ENCODE results near the gene LINGO3.
"Not testable (repeated sequence)": the region's sequence is repeated elsewhere in the genome, so short reads cannot be mapped to it uniquely, and the experiment has no call there.

LINGO3 gene

DNA sequence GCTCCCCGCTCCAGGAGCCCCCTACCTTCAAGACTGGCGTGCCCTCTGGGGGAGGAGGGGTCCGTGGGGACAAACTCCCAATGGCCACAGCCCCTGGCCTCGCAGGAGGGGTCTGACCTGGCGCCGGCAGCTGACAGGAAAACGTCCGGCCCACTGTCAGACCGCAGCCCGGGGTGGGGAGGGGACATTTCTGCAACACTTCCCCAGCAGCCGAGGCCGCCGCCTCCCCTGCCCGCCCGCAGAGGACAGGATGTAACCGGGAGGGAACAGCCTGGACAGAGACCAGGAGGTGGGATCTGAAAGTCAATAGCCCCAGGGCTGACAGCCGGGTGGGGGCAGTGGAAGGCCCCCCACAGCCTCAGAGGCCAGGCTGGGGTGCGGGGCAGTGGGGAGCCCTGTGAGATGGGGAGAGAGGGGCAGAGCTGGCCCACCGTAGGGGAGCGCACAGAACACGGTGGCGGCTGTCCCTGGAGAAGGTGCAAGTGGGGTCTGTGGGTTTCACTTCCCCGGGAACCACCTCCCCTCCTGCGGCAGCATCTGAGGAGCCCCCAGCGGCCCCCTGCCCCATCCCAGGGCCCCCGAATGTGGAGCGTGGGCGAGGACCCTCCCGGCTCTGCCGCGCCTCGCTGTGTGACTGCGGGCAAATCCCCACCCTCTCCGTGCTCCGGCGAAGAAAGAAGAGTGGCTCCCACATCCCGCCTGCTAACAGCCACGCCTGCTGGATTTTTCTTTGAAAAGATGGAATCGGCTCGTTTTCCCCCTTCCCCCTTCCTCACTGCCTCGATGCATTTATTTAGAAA, 25.7 kb downstream of the LINGO3 start, which contains the start of gene PEAK3:
Gene PEAK3, minus strand, starts transcription at position 114 of the 800 bp plus-strand sequence. CDS start 1,244 bp downstream, outside the sequence.
- H3K9ac ChIP-seq (ENCODE audit: low read depth in 1 of 2, low read length in 2 of 2) = peak within 1 kb of the TSS in 1 of 2 donors; percentile 18
- peak within 1 kb of the TSS; percentile 32 for H3K27ac ChIP-seq (ENCODE audit: low read depth, low read length)
- H3K4me1 ChIP-seq (ENCODE audit: control insufficient read depth in 1 of 2, insufficient read depth in 2 of 2, low read length in 2 of 2) = no peaks in the 10 kb centered on the region
- peak within 1 kb of the TSS; percentile 50 to 56 for H3K4me3 ChIP-seq (ENCODE audit: low read depth in 1 of 2, low read length in 2 of 2)
- no peaks in the 10 kb centered on the region for H3K9me3 ChIP-seq (ENCODE audit: control insufficient read depth in 1 of 2, low read length in 2 of 2)
- no peaks in the 10 kb centered on the region for H3K36me3 ChIP-seq (ENCODE audit: control insufficient read depth in 1 of 2, insufficient read depth in 2 of 2, low read length in 2 of 2)
- peaks cover 0 to 9% of the 10 kb centered on the region in 2 donors for H3K27me3 ChIP-seq (ENCODE audit: control insufficient read depth in 1 of 2, insufficient read depth in 2 of 2, low read length in 2 of 2)

DNA sequence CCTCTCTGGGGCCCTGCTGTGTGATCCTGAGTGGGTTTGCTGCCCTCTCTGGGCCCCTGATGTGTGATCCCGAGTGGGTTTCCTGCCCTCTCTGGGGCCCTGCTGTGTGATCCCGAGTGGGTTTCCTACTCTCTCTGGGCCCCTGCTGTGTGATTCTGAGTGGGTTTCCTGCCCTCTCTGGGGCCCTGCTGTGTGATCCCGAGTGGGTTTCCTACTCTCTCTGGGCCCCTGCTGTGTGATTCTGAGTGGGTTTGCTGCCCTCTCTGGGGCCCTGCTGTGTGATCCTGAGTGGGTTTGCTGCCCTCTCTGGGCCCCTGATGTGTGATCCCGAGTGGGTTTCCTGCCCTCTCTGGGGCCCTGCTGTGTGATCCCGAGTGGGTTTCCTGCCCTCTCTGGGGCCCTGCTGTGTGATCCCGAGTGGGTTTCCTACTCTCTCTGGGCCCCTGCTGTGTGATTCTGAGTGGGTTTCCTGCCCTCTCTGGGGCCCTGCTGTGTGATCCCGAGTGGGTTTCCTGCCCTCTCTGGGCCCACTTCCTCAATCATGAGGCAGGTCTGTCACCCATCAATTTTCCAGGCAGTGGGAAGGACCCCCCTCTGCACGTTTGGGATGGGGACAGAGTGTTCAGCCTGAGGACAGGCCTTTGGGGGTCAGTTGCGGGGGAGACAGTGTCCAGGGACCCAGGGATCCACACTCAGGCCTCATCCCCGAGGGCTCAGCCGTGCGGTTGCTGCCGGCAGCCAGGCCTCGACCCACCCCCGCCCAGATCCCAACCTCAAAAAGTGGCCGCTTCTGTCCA, 26.5 kb downstream of the LINGO3 start:
- H3K27me3 ChIP-seq (ENCODE audit: control insufficient read depth in 1 of 2, insufficient read depth in 2 of 2, low read length in 2 of 2); H3K4me1 ChIP-seq (ENCODE audit: control insufficient read depth in 1 of 2, insufficient read depth in 2 of 2, low read length in 2 of 2); H3K36me3 ChIP-seq (ENCODE audit: control insufficient read depth in 1 of 2, insufficient read depth in 2 of 2, low read length in 2 of 2); H3K9me3 ChIP-seq (ENCODE audit: control insufficient read depth in 1 of 2, low read length in 2 of 2): not testable (repeated sequence)
- Histone ChIP-seq H3K4me3 (ENCODE audit: low read depth in 1 of 2, low read length in 2 of 2) (peak overlapping the region; percentile 50 to 56), H3K27ac (ENCODE audit: low read depth, low read length) (peak overlapping the region; percentile 32), H3K9ac (ENCODE audit: low read depth in 1 of 2, low read length in 2 of 2) (peak overlapping the region in 1 of 2 donors; percentile 18)

DNA sequence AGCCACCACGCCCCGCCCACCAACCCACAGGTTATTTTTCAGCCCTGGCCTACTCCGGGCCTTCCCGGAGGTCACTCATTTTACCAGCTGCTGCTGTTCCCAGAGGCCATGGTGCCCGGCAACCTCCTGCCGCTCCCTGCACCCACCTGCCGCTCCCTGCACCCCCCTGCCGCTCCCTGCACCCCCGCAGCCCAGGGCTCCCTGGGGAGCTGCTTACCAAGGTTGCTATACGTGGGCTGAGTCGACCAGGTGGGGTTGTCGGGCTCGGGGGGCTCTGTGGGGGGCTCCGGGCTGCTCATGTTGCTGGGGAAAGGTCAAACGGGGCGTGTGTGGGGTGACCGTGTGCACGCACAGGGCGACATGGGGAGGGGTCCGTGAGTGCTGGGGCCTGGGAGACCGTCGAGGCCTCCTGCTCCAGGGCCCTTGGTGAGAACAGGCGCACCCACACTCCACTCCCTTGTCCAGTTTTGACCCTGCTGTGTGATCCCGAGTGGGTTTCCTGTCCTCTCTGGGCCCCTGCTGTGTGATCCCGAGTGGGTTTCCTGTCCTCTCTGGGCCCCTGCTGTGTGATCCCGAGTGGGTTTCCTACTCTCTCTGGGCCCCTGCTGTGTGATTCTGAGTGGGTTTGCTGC, 27.2 kb downstream of the LINGO3 start:
- H3K27me3 ChIP-seq (ENCODE audit: control insufficient read depth in 1 of 2, insufficient read depth in 2 of 2, low read length in 2 of 2) = peaks cover 0 to 7% of the 10 kb centered on the region in 2 donors
- no peak overlapping the region for H3K4me3 ChIP-seq (ENCODE audit: low read depth in 1 of 2, low read length in 2 of 2)
- H3K4me1 ChIP-seq (ENCODE audit: control insufficient read depth in 1 of 2, insufficient read depth in 2 of 2, low read length in 2 of 2) = peaks cover 5 to 6% of the 10 kb centered on the region in 2 donors
- H3K9me3 ChIP-seq (ENCODE audit: control insufficient read depth in 1 of 2, low read length in 2 of 2) = no peaks in the 10 kb centered on the region
- no peaks in the 10 kb centered on the region for H3K36me3 ChIP-seq (ENCODE audit: control insufficient read depth in 1 of 2, insufficient read depth in 2 of 2, low read length in 2 of 2)
- no peak overlapping the region for H3K27ac ChIP-seq (ENCODE audit: low read depth, low read length)
- no peak overlapping the region for H3K9ac ChIP-seq (ENCODE audit: low read depth in 1 of 2, low read length in 2 of 2)

DNA sequence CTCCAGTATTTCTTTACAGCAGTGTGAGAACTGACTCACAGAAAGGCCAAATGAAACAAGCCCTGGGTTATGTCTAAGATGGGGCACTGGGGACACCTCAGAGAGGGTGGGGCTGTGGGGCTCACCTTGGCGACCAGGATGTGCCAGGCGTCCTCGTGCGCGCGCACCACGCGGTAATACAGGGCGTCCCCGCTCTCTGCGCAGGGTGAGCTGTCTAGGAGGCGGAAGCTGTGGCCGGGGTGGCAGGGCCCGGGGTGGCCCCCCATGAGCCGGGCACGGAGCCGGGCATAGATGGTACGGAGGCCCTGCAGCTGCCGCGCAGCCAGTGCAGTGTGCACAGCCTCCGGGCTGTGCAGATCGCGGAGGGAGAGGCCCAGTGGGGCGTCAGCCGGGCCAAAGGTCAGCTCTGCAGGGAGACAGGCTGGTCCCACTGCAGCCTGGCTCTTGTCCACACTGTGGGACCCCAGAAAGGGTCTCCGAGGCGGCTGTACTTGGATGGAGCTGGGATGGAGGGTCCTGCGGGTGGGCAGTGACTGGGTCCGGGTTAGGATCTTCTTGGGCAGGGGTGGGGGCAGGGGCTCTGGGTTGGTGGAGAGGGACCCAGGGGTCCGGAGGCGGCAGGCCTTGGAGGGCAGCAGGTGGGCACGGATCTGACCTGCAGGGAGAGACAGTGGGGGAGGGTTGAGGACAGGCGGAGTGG, 29.3 kb downstream of the LINGO3 start:
- no peak overlapping the region for H3K27ac ChIP-seq (ENCODE audit: low read depth, low read length)
- peaks cover 0 to 4% of the 10 kb centered on the region in 2 donors for H3K36me3 ChIP-seq (ENCODE audit: control insufficient read depth in 1 of 2, insufficient read depth in 2 of 2, low read length in 2 of 2)
- no peak overlapping the region for H3K9ac ChIP-seq (ENCODE audit: low read depth in 1 of 2, low read length in 2 of 2)
- no peaks in the 10 kb centered on the region for H3K9me3 ChIP-seq (ENCODE audit: control insufficient read depth in 1 of 2, low read length in 2 of 2)
- peak overlapping the region; percentile 8 to 43 for H3K4me3 ChIP-seq (ENCODE audit: low read depth in 1 of 2, low read length in 2 of 2)
- peaks cover 20 to 21% of the 10 kb centered on the region in 2 donors for H3K4me1 ChIP-seq (ENCODE audit: control insufficient read depth in 1 of 2, insufficient read depth in 2 of 2, low read length in 2 of 2)
- H3K27me3 ChIP-seq (ENCODE audit: control insufficient read depth in 1 of 2, insufficient read depth in 2 of 2, low read length in 2 of 2) = peaks cover 0 to 3% of the 10 kb centered on the region in 2 donors

DNA sequence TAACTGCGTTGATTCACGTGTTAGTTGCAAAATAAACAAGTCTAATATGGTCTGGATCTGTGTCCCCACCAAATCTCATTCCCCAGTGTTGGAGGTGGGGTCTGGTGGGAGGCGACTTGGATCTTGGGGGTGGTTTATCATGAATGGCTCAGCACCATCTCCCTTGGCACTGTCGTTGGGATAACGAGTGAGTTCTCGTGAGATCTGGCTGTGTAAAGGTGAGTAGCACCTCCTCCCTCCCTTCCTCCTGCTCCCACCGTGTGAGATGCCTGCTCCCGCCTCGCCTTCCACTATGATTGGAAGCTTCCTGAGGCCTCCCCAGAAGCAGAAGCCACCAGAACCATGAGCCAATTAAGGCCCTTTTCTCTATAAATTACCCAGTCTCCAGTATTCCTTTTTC, 30.8 kb downstream of the LINGO3 start:
- H3K9me3 ChIP-seq (ENCODE audit: control insufficient read depth in 1 of 2, low read length in 2 of 2) = no peaks in the 10 kb centered on the region
- H3K27ac ChIP-seq (ENCODE audit: low read depth, low read length) = no peak overlapping the region
- peaks cover 28 to 32% of the 10 kb centered on the region in 2 donors for H3K4me1 ChIP-seq (ENCODE audit: control insufficient read depth in 1 of 2, insufficient read depth in 2 of 2, low read length in 2 of 2)

DNA sequence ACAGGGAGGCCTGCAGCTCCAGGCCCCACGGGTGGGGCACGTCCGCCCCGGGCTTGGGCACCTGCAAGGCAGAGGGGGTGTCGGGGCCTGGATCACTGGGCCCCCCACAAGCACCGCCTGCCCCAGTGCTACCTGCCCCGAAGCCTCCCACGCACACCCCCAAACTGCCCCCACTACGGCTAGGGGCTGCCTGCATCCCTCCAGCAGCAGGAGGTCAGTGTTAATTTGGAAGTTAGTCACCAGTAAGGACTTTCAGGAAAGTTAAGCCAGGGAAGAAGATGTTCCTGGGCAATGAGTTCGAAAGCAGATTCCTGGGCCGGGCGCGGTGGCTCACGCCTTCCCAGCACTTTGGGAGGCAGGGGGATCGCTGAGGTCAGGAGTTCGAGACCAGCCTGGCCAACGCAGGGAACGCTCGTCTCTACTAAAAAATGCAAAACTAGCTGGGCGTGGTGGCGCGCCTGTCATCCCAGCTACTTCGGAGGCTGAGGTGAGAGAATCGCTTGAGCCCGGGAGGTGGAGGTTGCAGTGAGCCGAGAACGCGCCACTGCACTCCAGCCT, 31.4 kb downstream of the LINGO3 start:
- Histone ChIP-seq H3K9me3 (ENCODE audit: control insufficient read depth in 1 of 2, low read length in 2 of 2) (no peaks in the 10 kb centered on the region), H3K27me3 (ENCODE audit: control insufficient read depth in 1 of 2, insufficient read depth in 2 of 2, low read length in 2 of 2) (no peaks in the 10 kb centered on the region), H3K4me1 (ENCODE audit: control insufficient read depth in 1 of 2, insufficient read depth in 2 of 2, low read length in 2 of 2) (peaks cover 33 to 37% of the 10 kb centered on the region in 2 donors), H3K27ac (ENCODE audit: low read depth, low read length) (no peak overlapping the region), H3K36me3 (ENCODE audit: control insufficient read depth in 1 of 2, insufficient read depth in 2 of 2, low read length in 2 of 2) (peaks cover 6 to 16% of the 10 kb centered on the region in 2 donors), H3K4me3 (ENCODE audit: low read depth in 1 of 2, low read length in 2 of 2) (no peak overlapping the region), H3K9ac (ENCODE audit: low read depth in 1 of 2, low read length in 2 of 2) (no peak overlapping the region)

More for the DNA sequence above, 30.8 kb downstream of the LINGO3 start:
- H3K9ac ChIP-seq (ENCODE audit: low read depth in 1 of 2, low read length in 2 of 2) = no peak overlapping the region
- no peak overlapping the region for H3K4me3 ChIP-seq (ENCODE audit: low read depth in 1 of 2, low read length in 2 of 2)
- peaks cover 0 to 12% of the 10 kb centered on the region in 2 donors for H3K36me3 ChIP-seq (ENCODE audit: control insufficient read depth in 1 of 2, insufficient read depth in 2 of 2, low read length in 2 of 2)
- peaks cover 0 to under 1% of the 10 kb centered on the region in 2 donors for H3K27me3 ChIP-seq (ENCODE audit: control insufficient read depth in 1 of 2, insufficient read depth in 2 of 2, low read length in 2 of 2)

DNA sequence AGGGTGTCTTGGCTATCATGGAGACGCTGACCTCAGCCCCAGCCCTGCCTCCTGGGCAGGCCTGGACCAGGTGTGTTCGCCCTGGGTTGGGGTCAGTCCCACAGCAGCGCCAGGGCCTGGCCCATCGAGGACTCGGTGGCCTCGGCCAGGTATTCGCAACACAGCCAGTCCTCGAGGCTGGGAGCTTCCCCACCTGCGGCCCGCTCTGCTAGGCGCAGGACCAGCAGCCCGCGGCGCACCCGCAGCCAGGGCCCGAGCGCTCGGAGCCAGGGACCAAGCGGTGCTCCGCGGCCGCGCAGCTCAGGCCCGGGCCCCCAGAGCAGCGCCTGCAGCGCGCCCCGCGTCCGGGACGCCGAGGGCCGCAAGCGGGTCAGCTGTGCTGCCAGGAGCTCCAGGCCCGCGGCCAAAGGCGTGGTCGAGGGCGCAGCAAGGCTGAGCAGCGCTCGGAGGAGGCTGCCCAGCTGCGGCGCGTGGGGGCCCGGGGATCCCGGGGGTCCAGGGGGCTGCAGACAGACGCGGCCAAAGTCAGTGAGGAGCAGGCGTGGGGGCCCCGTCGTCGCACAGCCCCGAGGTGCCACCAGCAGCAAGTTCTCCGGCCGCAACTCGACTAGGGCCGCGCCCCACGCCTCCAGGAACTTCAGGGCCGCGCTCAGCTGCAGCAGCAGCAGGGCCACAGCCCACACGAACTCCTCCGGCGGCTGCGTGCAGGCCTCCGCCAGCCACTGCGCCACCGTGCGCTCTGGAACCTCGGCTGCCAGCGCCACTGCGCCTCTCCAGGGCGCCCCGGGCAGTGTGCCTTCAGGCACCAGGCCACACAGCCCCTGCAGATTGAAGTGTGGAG, 32.1 kb downstream of the LINGO3 start:
- no peaks in the 10 kb centered on the region for H3K27me3 ChIP-seq (ENCODE audit: control insufficient read depth in 1 of 2, insufficient read depth in 2 of 2, low read length in 2 of 2)
- H3K9ac ChIP-seq (ENCODE audit: low read depth in 1 of 2, low read length in 2 of 2) = no peak overlapping the region
- no peak overlapping the region for H3K4me3 ChIP-seq (ENCODE audit: low read depth in 1 of 2, low read length in 2 of 2)
- no peaks in the 10 kb centered on the region for H3K9me3 ChIP-seq (ENCODE audit: control insufficient read depth in 1 of 2, low read length in 2 of 2)
- H3K4me1 ChIP-seq (ENCODE audit: control insufficient read depth in 1 of 2, insufficient read depth in 2 of 2, low read length in 2 of 2) = peaks cover 34 to 41% of the 10 kb centered on the region in 2 donors
- no peak overlapping the region for H3K27ac ChIP-seq (ENCODE audit: low read depth, low read length)
- H3K36me3 ChIP-seq (ENCODE audit: control insufficient read depth in 1 of 2, insufficient read depth in 2 of 2, low read length in 2 of 2) = peaks cover 7 to 17% of the 10 kb centered on the region in 2 donors

DNA sequence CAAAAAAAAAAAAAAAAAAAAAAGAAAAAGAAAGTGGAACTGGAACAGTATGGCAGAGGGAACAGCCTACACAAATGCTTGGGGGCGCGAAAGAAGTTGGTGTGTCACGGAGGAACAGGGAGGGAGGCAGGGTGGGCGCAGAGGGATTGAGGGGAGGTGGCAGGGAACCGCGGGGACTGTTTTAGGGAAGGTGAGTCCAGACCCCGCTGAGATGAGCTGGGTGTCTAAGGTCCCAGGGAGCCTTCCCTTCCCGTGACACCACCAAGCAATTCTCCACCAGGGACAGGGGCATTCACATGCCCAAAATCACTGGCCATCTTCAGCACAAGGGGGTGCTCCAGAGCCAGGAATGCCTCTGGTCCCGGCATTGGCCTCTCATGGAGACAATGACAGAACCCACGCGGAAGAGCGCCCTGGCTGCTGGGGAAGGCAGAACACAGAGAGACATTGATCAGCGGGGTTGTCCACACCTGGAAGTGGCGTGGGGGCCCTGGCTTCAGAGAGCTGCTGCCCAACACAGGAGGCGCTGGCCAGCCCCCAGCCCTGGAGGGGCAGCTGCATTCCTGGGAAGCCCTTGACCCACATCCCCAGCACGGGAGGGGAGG, 32.9 kb downstream of the LINGO3 start:
- Histone ChIP-seq H3K9ac (ENCODE audit: low read depth in 1 of 2, low read length in 2 of 2) (no peak overlapping the region), H3K4me1 (ENCODE audit: control insufficient read depth in 1 of 2, insufficient read depth in 2 of 2, low read length in 2 of 2) (peaks cover 34 to 41% of the 10 kb centered on the region in 2 donors), H3K4me3 (ENCODE audit: low read depth in 1 of 2, low read length in 2 of 2) (no peak overlapping the region), H3K36me3 (ENCODE audit: control insufficient read depth in 1 of 2, insufficient read depth in 2 of 2, low read length in 2 of 2) (peaks cover 7 to 17% of the 10 kb centered on the region in 2 donors), H3K27ac (ENCODE audit: low read depth, low read length) (peak overlapping the region; percentile 20), H3K9me3 (ENCODE audit: control insufficient read depth in 1 of 2, low read length in 2 of 2) (no peaks in the 10 kb centered on the region), H3K27me3 (ENCODE audit: control insufficient read depth in 1 of 2, insufficient read depth in 2 of 2, low read length in 2 of 2) (no peaks in the 10 kb centered on the region)

Data from duodenal mucosa (tissue), 2 donors.